ENCODE measurements around the gene SMIM33.

DNA sequence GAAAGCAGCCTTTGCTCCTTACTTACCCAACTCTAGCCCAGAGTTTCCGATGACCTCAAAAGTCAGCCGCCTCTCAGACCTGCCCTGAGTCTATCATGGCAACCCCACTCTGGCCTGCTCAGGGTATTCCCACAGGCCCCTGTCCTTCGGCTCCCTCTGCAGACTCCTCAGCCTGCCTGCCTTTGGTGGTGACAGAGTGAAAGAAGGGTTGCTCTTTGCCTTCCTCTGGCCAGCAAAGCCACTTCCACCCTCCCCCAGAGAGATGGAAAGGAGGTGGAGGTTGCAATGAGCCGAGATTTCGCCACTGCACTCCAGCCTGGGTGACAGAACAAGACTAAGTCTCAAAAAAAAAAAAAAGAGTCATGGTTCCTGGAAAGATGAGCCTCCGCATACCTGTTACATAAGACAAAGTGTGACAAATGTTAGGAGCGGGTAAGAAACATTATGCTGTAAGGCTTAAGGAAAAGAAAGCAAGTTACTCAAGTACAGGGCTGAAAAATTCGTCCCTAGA is 2.3 kb upstream of the SMIM33 start:
- no peak for TF ChIP-seq POLR2AphosphoS5 (IDR thresholded peaks at IDR 0.05; ENCODE audit: insufficient read depth in 1 of 2, low read depth in 1 of 2)
- TF ChIP-seq, protein P1, sequence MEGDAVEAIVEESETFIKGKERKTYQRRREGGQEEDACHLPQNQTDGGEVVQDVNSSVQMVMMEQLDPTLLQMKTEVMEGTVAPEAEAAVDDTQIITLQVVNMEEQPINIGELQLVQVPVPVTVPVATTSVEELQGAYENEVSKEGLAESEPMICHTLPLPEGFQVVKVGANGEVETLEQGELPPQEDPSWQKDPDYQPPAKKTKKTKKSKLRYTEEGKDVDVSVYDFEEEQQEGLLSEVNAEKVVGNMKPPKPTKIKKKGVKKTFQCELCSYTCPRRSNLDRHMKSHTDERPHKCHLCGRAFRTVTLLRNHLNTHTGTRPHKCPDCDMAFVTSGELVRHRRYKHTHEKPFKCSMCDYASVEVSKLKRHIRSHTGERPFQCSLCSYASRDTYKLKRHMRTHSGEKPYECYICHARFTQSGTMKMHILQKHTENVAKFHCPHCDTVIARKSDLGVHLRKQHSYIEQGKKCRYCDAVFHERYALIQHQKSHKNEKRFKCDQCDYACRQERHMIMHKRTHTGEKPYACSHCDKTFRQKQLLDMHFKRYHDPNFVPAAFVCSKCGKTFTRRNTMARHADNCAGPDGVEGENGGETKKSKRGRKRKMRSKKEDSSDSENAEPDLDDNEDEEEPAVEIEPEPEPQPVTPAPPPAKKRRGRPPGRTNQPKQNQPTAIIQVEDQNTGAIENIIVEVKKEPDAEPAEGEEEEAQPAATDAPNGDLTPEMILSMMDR (IDR thresholded peaks at IDR 0.05), result no peak
